K562 (cell line): ENCODE data around the gene CNDP2. TPM values are rescaled to one million over a fixed set of nuclear protein-coding genes. Genes with fewer than 3 reads are reported as not detected.

Experiments used
- NBN ChIP-seq: fragments of 450-650 bp; IDR thresholded peaks from 2 replicates; pipeline ENCODE4 v1.6.1; 2016; ENCODE audit warnings: low read depth, mild to moderate bottlenecking
- PRPF4 ChIP-seq: fragments of 200-400 bp; formaldehyde crosslinking; IDR thresholded peaks from one replicate; pipeline ENCODE4 v1.6.1; 2017; ENCODE audit warnings: low read length, low read depth, mild to moderate bottlenecking; ENCODE audit not compliant: insufficient read depth, poor library complexity, severe bottlenecking
- RHOXF2B ChIP-seq: fragments of 250-450 bp; sonication (Bioruptor Pico); conservative IDR thresholded peaks from 2 replicates; pipeline ENCODE4 v1.5.1; 2021
- SAFB2 ChIP-seq: fragments of 200-400 bp; formaldehyde crosslinking; IDR thresholded peaks from 2 replicates; pipeline ENCODE4 v1.6.1; 2018; ENCODE audit warnings: borderline replicate concordance, low read length, low read depth, moderate library complexity; ENCODE audit not compliant: severe bottlenecking
- polyA plus RNA-seq, 8 experiments: library from polyadenylated mRNA; depleted of rRNA in 4 of 8; stranded (reverse) in 5 of 8; unstranded in 3 of 8; fragments of >200 nt; fragmentation: Nextera tagmentation in 2 of 8; fragmentation: Illumina TruSeq in 1 of 8; extraction: Ambion mirVana in 2 of 8; extraction: Trizol in 1 of 8; gene quantifications; 2 replicates each; pipeline versions ENCODE4 v1.2.1 to v1.2.3, GENCODE V29; 2011 to 2014; ENCODE audit warnings: inconsistent platforms in 1 of 8, missing spikeins in 1 of 8
- total RNA-seq, 7 experiments: library from RNA; depleted of rRNA in 6 of 7; stranded (reverse); fragments of >200 nt in 6 of 7; fragmentation: Illumina TruSeq in 2 of 7; extraction: Trizol in 2 of 7; gene quantifications; 2 replicates each; pipeline versions ENCODE4 v1.2.1 to v1.2.3, GENCODE V29; 2011 to 2021; ENCODE audit warnings: low replicate concordance in 1 of 7
- TF ChIP-seq, protein P1 (sequence below): fragments of 450-650 bp; IDR thresholded peaks from 2 replicates; pipeline ENCODE4 v1.6.1; 2017; ENCODE audit warnings: antibody characterized with exemption, mild to moderate bottlenecking
- TF ChIP-seq, protein P2 (sequence below): fragments of 450-650 bp; IDR thresholded peaks from 2 replicates; pipeline ENCODE4 v1.6.1; 2016
- TF ChIP-seq, protein P3 (sequence below): sonication (generic); formaldehyde crosslinking; IDR thresholded peaks from 2 replicates; pipeline ENCODE4 v1.8.0; 2022; ENCODE audit warnings: mild to moderate bottlenecking, missing genetic modification reagents

CNDP2 gene
- total and polyA plus RNA-seq, 9 of the 15 experiments (the other 6 are each of a cell fraction or from before 2014, with no cell fraction given), result 34.1 to 128 (median 53.8) TPM

DNA sequence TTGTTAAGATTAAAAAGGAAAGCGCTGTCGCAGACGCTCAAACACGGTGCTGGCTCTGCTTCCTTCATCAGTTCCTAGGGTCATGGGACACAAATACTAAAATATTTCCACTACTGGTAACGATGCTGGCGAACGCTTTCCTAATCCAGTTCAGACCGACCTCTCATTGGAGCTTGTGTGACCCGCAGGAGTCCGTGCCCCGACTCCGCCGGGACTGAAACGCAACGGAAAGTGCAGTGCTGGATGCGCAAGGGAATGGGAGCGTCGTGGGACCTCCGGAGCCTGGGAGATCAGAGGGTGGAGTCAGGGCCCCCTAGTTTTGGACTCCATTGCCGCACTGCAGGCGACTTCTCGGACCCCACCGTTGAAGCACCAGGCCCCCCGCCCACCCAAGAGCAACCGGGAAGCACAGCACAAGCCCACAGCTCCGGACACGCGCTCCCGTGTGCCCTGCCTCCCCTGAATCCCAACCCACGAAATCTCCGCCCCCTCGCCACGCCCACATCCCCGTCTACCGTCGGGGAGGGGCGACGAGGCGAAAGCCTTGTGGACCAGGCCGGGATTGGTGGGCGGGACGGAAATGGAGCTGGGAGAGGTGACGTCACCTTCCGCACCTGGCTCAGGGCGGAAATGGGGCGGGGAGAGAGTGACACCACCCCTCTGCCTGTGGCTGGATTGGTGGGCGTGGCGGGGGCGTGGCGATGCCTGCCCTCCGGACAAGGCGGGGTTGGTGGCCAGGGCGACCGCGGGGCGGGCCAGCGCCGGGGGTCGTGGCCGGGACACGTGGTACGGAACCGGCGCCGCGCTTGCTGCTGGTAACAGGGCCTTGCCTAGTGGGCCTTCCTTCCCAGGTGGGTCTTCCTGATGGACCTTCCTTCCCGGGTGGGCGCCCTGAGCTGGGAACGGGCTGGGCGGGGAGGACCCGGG, at the start of gene CNDP2 (continued):
- TF ChIP-seq, protein P1, sequence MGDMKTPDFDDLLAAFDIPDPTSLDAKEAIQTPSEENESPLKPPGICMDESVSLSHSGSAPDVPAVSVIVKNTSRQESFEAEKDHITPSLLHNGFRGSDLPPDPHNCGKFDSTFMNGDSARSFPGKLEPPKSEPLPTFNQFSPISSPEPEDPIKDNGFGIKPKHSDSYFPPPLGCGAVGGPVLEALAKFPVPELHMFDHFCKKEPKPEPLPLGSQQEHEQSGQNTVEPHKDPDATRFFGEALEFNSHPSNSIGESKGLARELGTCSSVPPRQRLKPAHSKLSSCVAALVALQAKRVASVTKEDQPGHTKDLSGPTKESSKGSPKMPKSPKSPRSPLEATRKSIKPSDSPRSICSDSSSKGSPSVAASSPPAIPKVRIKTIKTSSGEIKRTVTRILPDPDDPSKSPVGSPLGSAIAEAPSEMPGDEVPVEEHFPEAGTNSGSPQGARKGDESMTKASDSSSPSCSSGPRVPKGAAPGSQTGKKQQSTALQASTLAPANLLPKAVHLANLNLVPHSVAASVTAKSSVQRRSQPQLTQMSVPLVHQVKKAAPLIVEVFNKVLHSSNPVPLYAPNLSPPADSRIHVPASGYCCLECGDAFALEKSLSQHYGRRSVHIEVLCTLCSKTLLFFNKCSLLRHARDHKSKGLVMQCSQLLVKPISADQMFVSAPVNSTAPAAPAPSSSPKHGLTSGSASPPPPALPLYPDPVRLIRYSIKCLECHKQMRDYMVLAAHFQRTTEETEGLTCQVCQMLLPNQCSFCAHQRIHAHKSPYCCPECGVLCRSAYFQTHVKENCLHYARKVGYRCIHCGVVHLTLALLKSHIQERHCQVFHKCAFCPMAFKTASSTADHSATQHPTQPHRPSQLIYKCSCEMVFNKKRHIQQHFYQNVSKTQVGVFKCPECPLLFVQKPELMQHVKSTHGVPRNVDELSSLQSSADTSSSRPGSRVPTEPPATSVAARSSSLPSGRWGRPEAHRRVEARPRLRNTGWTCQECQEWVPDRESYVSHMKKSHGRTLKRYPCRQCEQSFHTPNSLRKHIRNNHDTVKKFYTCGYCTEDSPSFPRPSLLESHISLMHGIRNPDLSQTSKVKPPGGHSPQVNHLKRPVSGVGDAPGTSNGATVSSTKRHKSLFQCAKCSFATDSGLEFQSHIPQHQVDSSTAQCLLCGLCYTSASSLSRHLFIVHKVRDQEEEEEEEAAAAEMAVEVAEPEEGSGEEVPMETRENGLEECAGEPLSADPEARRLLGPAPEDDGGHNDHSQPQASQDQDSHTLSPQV, result no peak
- no peak for TF ChIP-seq PRPF4
- no peak for TF ChIP-seq RHOXF2B (CRISPR knock-in tag)
- 0 out of 2 replicates have a peak, but pooled peaks have one; percentile 49 for TF ChIP-seq NBN
- TF ChIP-seq, protein P2, sequence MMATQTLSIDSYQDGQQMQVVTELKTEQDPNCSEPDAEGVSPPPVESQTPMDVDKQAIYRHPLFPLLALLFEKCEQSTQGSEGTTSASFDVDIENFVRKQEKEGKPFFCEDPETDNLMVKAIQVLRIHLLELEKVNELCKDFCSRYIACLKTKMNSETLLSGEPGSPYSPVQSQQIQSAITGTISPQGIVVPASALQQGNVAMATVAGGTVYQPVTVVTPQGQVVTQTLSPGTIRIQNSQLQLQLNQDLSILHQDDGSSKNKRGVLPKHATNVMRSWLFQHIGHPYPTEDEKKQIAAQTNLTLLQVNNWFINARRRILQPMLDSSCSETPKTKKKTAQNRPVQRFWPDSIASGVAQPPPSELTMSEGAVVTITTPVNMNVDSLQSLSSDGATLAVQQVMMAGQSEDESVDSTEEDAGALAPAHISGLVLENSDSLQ, result peak; percentile 98
- no peak for TF ChIP-seq SAFB2
- TF ChIP-seq, protein P3, sequence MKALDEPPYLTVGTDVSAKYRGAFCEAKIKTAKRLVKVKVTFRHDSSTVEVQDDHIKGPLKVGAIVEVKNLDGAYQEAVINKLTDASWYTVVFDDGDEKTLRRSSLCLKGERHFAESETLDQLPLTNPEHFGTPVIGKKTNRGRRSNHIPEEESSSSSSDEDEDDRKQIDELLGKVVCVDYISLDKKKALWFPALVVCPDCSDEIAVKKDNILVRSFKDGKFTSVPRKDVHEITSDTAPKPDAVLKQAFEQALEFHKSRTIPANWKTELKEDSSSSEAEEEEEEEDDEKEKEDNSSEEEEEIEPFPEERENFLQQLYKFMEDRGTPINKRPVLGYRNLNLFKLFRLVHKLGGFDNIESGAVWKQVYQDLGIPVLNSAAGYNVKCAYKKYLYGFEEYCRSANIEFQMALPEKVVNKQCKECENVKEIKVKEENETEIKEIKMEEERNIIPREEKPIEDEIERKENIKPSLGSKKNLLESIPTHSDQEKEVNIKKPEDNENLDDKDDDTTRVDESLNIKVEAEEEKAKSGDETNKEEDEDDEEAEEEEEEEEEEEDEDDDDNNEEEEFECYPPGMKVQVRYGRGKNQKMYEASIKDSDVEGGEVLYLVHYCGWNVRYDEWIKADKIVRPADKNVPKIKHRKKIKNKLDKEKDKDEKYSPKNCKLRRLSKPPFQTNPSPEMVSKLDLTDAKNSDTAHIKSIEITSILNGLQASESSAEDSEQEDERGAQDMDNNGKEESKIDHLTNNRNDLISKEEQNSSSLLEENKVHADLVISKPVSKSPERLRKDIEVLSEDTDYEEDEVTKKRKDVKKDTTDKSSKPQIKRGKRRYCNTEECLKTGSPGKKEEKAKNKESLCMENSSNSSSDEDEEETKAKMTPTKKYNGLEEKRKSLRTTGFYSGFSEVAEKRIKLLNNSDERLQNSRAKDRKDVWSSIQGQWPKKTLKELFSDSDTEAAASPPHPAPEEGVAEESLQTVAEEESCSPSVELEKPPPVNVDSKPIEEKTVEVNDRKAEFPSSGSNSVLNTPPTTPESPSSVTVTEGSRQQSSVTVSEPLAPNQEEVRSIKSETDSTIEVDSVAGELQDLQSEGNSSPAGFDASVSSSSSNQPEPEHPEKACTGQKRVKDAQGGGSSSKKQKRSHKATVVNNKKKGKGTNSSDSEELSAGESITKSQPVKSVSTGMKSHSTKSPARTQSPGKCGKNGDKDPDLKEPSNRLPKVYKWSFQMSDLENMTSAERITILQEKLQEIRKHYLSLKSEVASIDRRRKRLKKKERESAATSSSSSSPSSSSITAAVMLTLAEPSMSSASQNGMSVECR (CRISPR knock-in tag), result peak; percentile 94
